ENCODE data around the gene CNOT3. TPM values are rescaled to one million over a fixed set of nuclear protein-coding genes. Genes with fewer than 3 reads are reported as not detected.
"Not testable (repeated sequence)": the region's sequence is repeated elsewhere in the genome, so short reads cannot be mapped to it uniquely, and the experiment has no call there.

CNOT3 gene
- 10 to 100 TPM; 22.4 to 30.3 (median 29.8) TPM for total RNA-seq

DNA sequence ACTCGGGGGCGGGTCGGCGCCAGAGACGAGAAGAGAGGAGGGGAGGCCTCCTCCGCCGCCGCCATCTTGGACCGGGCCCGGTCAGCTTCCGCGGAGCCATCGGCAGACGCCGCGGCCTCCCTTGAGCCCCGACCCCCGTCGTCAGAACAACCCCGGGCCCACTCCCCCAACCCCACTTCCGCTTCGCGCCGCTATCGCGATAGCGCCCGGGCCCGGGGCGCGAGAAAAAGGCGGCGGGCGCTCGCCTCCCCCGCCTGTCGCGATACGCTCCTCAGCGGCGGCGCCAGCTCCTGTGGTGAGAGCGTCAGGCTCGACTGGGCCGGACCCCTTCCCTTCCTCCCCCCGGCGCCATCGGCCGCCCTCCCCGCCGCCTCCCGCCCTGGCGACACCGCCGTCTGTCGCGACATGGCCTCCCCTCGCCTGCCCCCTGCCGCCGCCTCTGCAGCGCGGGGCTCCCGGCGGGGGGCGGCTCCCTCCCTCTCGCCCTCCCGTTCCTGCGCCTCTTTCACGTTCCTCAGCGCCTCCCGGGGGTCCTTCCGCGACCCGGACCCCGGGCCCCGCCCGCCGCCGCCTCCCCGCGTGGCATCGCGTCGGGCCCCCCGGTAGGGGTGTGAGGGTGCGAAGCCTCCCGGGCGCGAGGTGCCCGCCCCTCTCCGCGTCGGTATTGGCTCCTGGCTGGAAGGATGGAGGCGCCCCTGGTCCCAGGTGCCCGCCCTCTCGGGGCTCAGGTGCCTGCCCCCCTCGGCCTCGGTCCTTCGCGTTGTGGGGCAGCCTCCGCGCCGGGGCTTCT is at the start of gene CNOT3:
Gene CNOT3 (plus strand): TSS at position 64 of the 790 bp plus-strand sequence. CDS start 5,217 bp downstream, outside the sequence.
- Histone ChIP-seq H3K4me3 (replicated peaks in 1 of 3) (peak within 1 kb of the TSS; percentile 92 to 100 (median 97)), H3K36me3 (peaks cover 3 to 6% of the 10 kb centered on the region in 2 donors), H3K27me3 (no peaks in the 10 kb centered on the region), H3K27ac (peak within 1 kb of the TSS; percentile 89 to 96 (median 96)), H3K9me3 (no peaks in the 10 kb centered on the region), H3K4me1 (peaks cover 26 to 41% of the 10 kb centered on the region in 2 donors)
- intact Hi-C loops (cut with DNase I), result no loop called here
- TF ChIP-seq CTCF (IDR thresholded peaks at IDR 0.05) (no peak), POLR2A (IDR thresholded peaks at IDR 0.05) (peak in 1 of 2 donors; percentile 88)
- peak; percentile 23 to 31 for DNase-seq
- WGBS, 2 donors, result 3 to 7% methylated on average over 6 to 7 of the region's 103 CpGs

DNA sequence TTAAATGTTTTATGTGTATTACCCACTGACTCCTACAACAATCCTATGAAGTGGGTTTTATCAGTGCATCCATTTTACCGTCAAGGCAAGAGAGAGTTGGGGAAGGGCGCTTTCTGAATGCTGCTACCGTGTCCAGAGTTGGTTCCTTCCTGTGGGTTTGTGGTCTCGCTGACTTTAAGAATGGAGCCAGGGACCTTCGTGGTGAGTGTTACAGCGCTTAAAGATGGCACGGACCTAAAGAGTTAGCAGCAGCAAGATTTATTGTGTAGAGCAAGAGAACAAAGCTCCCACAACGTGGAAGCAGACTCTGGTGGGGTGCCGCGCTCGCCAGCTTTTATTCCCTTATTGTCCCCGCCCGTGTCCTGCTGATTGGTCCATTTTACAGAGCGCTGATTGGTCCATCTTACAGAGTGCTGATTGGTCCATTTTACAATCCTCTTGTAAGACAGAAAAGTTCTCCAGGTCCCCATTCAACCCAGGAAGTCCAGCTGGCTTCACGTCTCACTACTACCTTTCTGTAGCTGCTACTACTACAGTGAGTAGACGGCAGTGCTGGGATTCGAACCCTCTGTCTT is 43.0 kb upstream of the CNOT3 start:
- no peak for DNase-seq
- 83 to 86% methylated on average over 17 of the region's 17 CpGs for WGBS, 2 donors
- TF ChIP-seq POLR2A (IDR thresholded peaks at IDR 0.05) (no peak), CTCF (IDR thresholded peaks at IDR 0.05) (no peak)
- H3K27ac ChIP-seq, result no peak overlapping the region
- H3K4me3 ChIP-seq (replicated peaks in 1 of 3), result no peak overlapping the region
- intact Hi-C loops (cut with DNase I), result no loop called here
- no peaks in the 10 kb centered on the region for H3K36me3 ChIP-seq
- peaks cover 5 to 8% of the 10 kb centered on the region in 2 donors for H3K4me1 ChIP-seq
- H3K27me3 ChIP-seq, result peaks cover 4% of the 10 kb centered on the region
- no peaks in the 10 kb centered on the region for H3K9me3 ChIP-seq

GRCh38 chr19:54095136-54095858 is 42.3 kb upstream of the CNOT3 start:
- DNase-seq, result no peak
- H3K27ac ChIP-seq, result no peak overlapping the region
- H3K27me3 ChIP-seq, result peaks cover 4% of the 10 kb centered on the region
- WGBS, 2 donors, result 44 to 75% methylated on average over 11 to 19 of the region's 22 CpGs
- H3K9me3 ChIP-seq, result no peaks in the 10 kb centered on the region
- TF ChIP-seq CTCF (IDR thresholded peaks at IDR 0.05), result no peak
- TF ChIP-seq POLR2A (IDR thresholded peaks at IDR 0.05), result no peak
- peak overlapping the region in 1 of 3 donors; percentile 1 for H3K4me3 ChIP-seq (replicated peaks in 1 of 3)
- intact Hi-C loops (cut with DNase I), result no loop called here
- peaks cover 5 to 8% of the 10 kb centered on the region in 2 donors for H3K4me1 ChIP-seq
- H3K36me3 ChIP-seq, result no peaks in the 10 kb centered on the region

- intact Hi-C loops (cut with DNase I); H3K27me3 ChIP-seq; H3K9me3 ChIP-seq; H3K36me3 ChIP-seq; H3K27ac ChIP-seq; H3K4me1 ChIP-seq: not testable (repeated sequence)
- H3K4me3 ChIP-seq (replicated peaks in 1 of 3), result peak overlapping the region in 1 of 3 donors; percentile 1
- peak; percentile 25 to 42 for DNase-seq
- WGBS, 2 donors, result 1 to 2% methylated on average over 20 to 27 of the region's 46 CpGs
Measured at GRCh38 chr19:54095859-54096616, 41.5 kb upstream of the CNOT3 start.

GRCh38 chr19:54096617-54097106 is 40.9 kb upstream of the CNOT3 start:
- intact Hi-C loops (cut with DNase I), result no loop called here
- no peaks in the 10 kb centered on the region for H3K36me3 ChIP-seq
- H3K4me1 ChIP-seq, result peaks cover 5 to 8% of the 10 kb centered on the region in 2 donors
- TF ChIP-seq CTCF (IDR thresholded peaks at IDR 0.05) (no peak), POLR2A (IDR thresholded peaks at IDR 0.05) (no peak)
- no peaks in the 10 kb centered on the region for H3K9me3 ChIP-seq
- no peak for DNase-seq
- 13 to 17% methylated on average over 13 of the region's 14 CpGs for WGBS, 2 donors
- no peak overlapping the region for H3K4me3 ChIP-seq (replicated peaks in 1 of 3)
- no peak overlapping the region for H3K27ac ChIP-seq
- peaks cover 4% of the 10 kb centered on the region for H3K27me3 ChIP-seq
